HCT116 (cell line): ENCODE measurements around the gene SERTAD2. TPM values are rescaled to one million over a fixed set of nuclear protein-coding genes. Genes with fewer than 3 reads are reported as not detected.

Source experiments
- ATAC-seq: fragments of 200-7000 bp; cut with Tn5 transposase; 2 replicates; pipeline ENCODE4 v1.9.1; 2020; ENCODE audit warnings: mild to moderate bottlenecking, moderate library complexity
- BruUV-seq: library from RNA; stranded (reverse); fragments of 400-500 nt; replicated peaks from 2 replicates; lab custom pipeline; 2021; lab: Mats Ljungman, UMichigan
- CTCF ChIA-PET: fragments of 300-600 bp; sonication (Branson Sonifier 250); formaldehyde crosslinking; loops from one replicate; lab custom pipeline; 2021; ENCODE audit warnings: antibody characterized with exemption; lab: Charles Lee
- POLR2A ChIA-PET: fragments of 300-600, 350-600 bp; sonication (Branson Sonifier 250); formaldehyde crosslinking; loops from one replicate; lab custom pipeline; 2021; ENCODE audit warnings: antibody characterized with exemption; lab: Charles Lee
- RAD21 ChIA-PET, 2 experiments: fragments of 300-600 bp; sonication (Branson Sonifier 250); formaldehyde crosslinking; loops; one replicate each; lab custom pipeline; 2023; ENCODE audit warnings: low total read pairs in 2 of 2; ENCODE audit not compliant: uncharacterized antibody in 2 of 2, unreplicated experiment in 2 of 2, low non-redundant PET in 1 of 2; lab: Charles Lee
- DNase-seq: peaks from one replicate; pipeline ENCODE4 v3.0.0-alpha.2; 2010; ENCODE audit warnings: low read depth, low spot score
- H2AFZ ChIP-seq: fragments of 200-600 bp; shearing (Covaris generic), sonication (generic); 2 replicates; pipeline ENCODE4 v1.6.1; 2017; ENCODE audit warnings: low read depth, mixed run types, mixed read lengths, antibody characterized with exemption, low read length; ENCODE audit not compliant: poor library complexity, severe bottlenecking
- H3K27ac ChIP-seq: 2 replicates; pipeline ENCODE4 v1.5.1; 2012; ENCODE audit warnings: low read depth, low read length
- H3K27me3 ChIP-seq: fragments of 200-600 bp; sonication (generic); 2 replicates; pipeline ENCODE4 v1.6.1; 2016; ENCODE audit warnings: mixed run types, low read length, mixed read lengths; ENCODE audit not compliant: insufficient read depth
- H3K36me3 ChIP-seq, 2 experiments: fragments of 200-500 bp in 1 of 2; fragments of 200-600 bp in 1 of 2; sonication (Bioruptor generic) in 1 of 2; sonication (generic) in 1 of 2; 2 replicates each; pipeline versions ENCODE4 v1.5.1 to v1.6.1; 2014 to 2016; ENCODE audit warnings: low read length in 2 of 2, inconsistent platforms in 1 of 2, mixed read lengths in 1 of 2, mixed run types in 1 of 2; ENCODE audit not compliant: insufficient read depth in 2 of 2, control insufficient read depth in 1 of 2
- H3K4me1 ChIP-seq, 2 experiments: fragments of 200-600 bp in 1 of 2; sonication (generic) in 1 of 2; 2 replicates each; pipeline versions ENCODE4 v1.5.1 to v1.6.1; 2012 to 2017; ENCODE audit warnings: low read length in 2 of 2, inconsistent platforms in 1 of 2, mild to moderate bottlenecking in 1 of 2, mixed read lengths in 1 of 2, mixed run types in 1 of 2, moderate library complexity in 1 of 2; ENCODE audit not compliant: insufficient read depth in 2 of 2, control insufficient read depth in 1 of 2
- H3K4me2 ChIP-seq: fragments of 200-600 bp; sonication (generic); 2 replicates; pipeline ENCODE4 v1.6.1; 2017; ENCODE audit warnings: mixed run types, low read length, mixed read lengths
- H3K4me3 ChIP-seq, 2 experiments: fragments of 200-600 bp in 1 of 2; sonication (generic) in 1 of 2; replicated peaks in 1 of 2; 2 replicates each; pipeline ENCODE4 v1.5.1; 2011 to 2016; ENCODE audit warnings: low read length in 2 of 2, control low read depth in 1 of 2, low read depth in 1 of 2, mild to moderate bottlenecking in 1 of 2, mixed read lengths in 1 of 2, mixed run types in 1 of 2
- H3K79me2 ChIP-seq: fragments of 200-600 bp; sonication (generic); 2 replicates; pipeline ENCODE4 v1.6.1; 2017; ENCODE audit warnings: mild to moderate bottlenecking, mixed run types, low read length, moderate library complexity, mixed read lengths; ENCODE audit not compliant: insufficient read depth
- H3K9ac ChIP-seq: fragments of 200-600 bp; sonication (generic); 2 replicates; pipeline ENCODE4 v1.6.1; 2016; ENCODE audit warnings: low read length, mixed read lengths
- H3K9me2 ChIP-seq: fragments of 200-600 bp; sonication (generic), shearing (Covaris generic); 2 replicates; pipeline ENCODE4 v1.6.1; 2017; ENCODE audit warnings: mixed run types, mild to moderate bottlenecking, moderate library complexity; ENCODE audit not compliant: insufficient read depth
- H3K9me3 ChIP-seq, 2 experiments: fragments of 200-500 bp in 1 of 2; fragments of 200-600 bp in 1 of 2; sonication (Bioruptor generic) in 1 of 2; sonication (generic) in 1 of 2; 2 replicates each; pipeline ENCODE4 v1.6.1; 2014 to 2017; ENCODE audit warnings: low read length in 2 of 2, mixed read lengths in 2 of 2, inconsistent platforms in 1 of 2, low read depth in 1 of 2, mild to moderate bottlenecking in 1 of 2, mixed run types in 1 of 2, moderate library complexity in 1 of 2; ENCODE audit not compliant: control insufficient read depth in 1 of 2, insufficient read depth in 1 of 2
- H4K20me1 ChIP-seq: fragments of 200-600 bp; sonication (generic), shearing (Covaris generic); 2 replicates; pipeline ENCODE4 v1.6.1; 2017; ENCODE audit warnings: mixed run types, mild to moderate bottlenecking, moderate library complexity; ENCODE audit not compliant: insufficient read depth
- ATF3 ChIP-seq: IDR thresholded peaks from 2 replicates; pipeline ENCODE4 v1.6.1; 2012
- CBX3 ChIP-seq: IDR thresholded peaks from 2 replicates; pipeline ENCODE4 v1.6.1; 2012; ENCODE audit warnings: low read depth
- CEBPB ChIP-seq: IDR thresholded peaks from 2 replicates; pipeline ENCODE4 v1.6.1; 2012; ENCODE audit warnings: low read depth
- CTCF ChIP-seq, 3 experiments: fragments of 200-600 bp in 1 of 3; sonication (generic) in 1 of 3; IDR thresholded peaks in 2 of 3; conservative IDR thresholded peaks in 1 of 3; 2 replicates each; pipeline ENCODE4 v1.5.1; 2012 to 2017; ENCODE audit warnings: low read depth in 2 of 3, low read length in 2 of 3, antibody characterized with exemption in 1 of 3, borderline replicate concordance in 1 of 3, control low read depth in 1 of 3, mild to moderate bottlenecking in 1 of 3, mixed read lengths in 1 of 3, mixed run types in 1 of 3, moderate library complexity in 1 of 3; ENCODE audit not compliant: insufficient read depth in 1 of 3
- EGR1 ChIP-seq: IDR thresholded peaks from 2 replicates; pipeline ENCODE4 v1.6.1; 2012; ENCODE audit warnings: low read depth
- EZH2 ChIP-seq: fragments of 200-600 bp; sonication (generic); IDR thresholded peaks from 2 replicates; pipeline ENCODE4 v1.6.1; 2017; ENCODE audit warnings: antibody characterized with exemption, mixed run types
- FOSL1 ChIP-seq: IDR thresholded peaks from 2 replicates; pipeline ENCODE4 v1.6.1; 2012; ENCODE audit warnings: low read depth
- POLR2A ChIP-seq: IDR thresholded peaks from 2 replicates; pipeline ENCODE4 v1.7.0; 2011; ENCODE audit warnings: borderline replicate concordance; ENCODE audit not compliant: insufficient read depth, insufficient read length; ENCODE audit errors: extremely low read depth
- POLR2AphosphoS5 ChIP-seq: IDR thresholded peaks from 2 replicates; pipeline ENCODE4 v1.6.1; 2011; ENCODE audit warnings: mild to moderate bottlenecking, low read depth, low read length, moderate library complexity
- RAD21 ChIP-seq: IDR thresholded peaks from 2 replicates; pipeline ENCODE4 v1.6.1; 2012; ENCODE audit warnings: low read depth, mild to moderate bottlenecking
- SIN3A ChIP-seq: IDR thresholded peaks from 2 replicates; pipeline ENCODE4 v1.6.1; 2012; ENCODE audit warnings: low read depth
- TCF7L2 ChIP-seq: IDR thresholded peaks from 2 replicates; pipeline ENCODE4 v1.7.0; 2011; ENCODE audit warnings: borderline replicate concordance, inconsistent platforms; ENCODE audit not compliant: insufficient read depth, insufficient read length; ENCODE audit errors: extremely low read depth
- YY1 ChIP-seq: IDR thresholded peaks from 2 replicates; pipeline ENCODE4 v1.6.1; 2011; ENCODE audit warnings: low read length, low read depth, moderate library complexity, mild to moderate bottlenecking; ENCODE audit not compliant: insufficient replicate concordance; ENCODE audit errors: extremely low read depth
- ZFX ChIP-seq: fragments of 450-650 bp; IDR thresholded peaks from 2 replicates; pipeline ENCODE4 v1.6.1; 2017
- ZNF274 ChIP-seq: fragments of 200-500 bp; sonication (Bioruptor generic); IDR thresholded peaks from 2 replicates; pipeline ENCODE4 v1.6.1; 2014; ENCODE audit warnings: mild to moderate bottlenecking, low read depth, low read length, inconsistent platforms
- intact Hi-C: fragments of 100-400 bp; cut with micrococcal nuclease; formaldehyde crosslinking; loops from 2 replicates; pipeline ENCODE4 v1.10.0; 2022
- total RNA-seq: library from RNA; stranded (reverse); gene quantifications from one replicate; pipeline ENCODE4 v1.2.1, GENCODE V29; 2021; ENCODE audit not compliant: unreplicated experiment

SERTAD2 gene
- total RNA-seq, 1 experiment from 2014 or later: 80.1 TPM

- CTCF ChIA-PET: no interaction called here
Measured at GRCh38 chr2:64639691-64640090, 14.0 kb downstream of the SERTAD2 start.

GRCh38 chr2:64638502-64639120, 15.1 kb downstream of the SERTAD2 start:
- no peak for ATAC-seq
- Histone ChIP-seq H2AFZ (no peak overlapping the region), H3K4me1 (peaks cover 41 to 58% of the 10 kb centered on the region in 2 experiments), H3K27me3 (no peaks in the 10 kb centered on the region), H4K20me1 (peaks cover 18% of the 10 kb centered on the region), H3K4me2 (no peak overlapping the region), H3K36me3 (peaks cover 22 to 31% of the 10 kb centered on the region in 2 experiments), H3K4me3 (no peak overlapping the region), H3K9me3 (no peaks in the 10 kb centered on the region), H3K27ac (0 out of 2 replicates have a peak overlapping the region, but pooled peaks have one; percentile 3), H3K9ac (no peak overlapping the region), H3K9me2 (no peaks in the 10 kb centered on the region), H3K79me2 (peaks cover 100% of the 10 kb centered on the region)
- ChIA-PET CTCF (no interaction called here), RAD21 (no interaction called here), POLR2A (no interaction called here)
- BruUV-seq: no TSS peak
- intact Hi-C loops: no loop called here
- TF ChIP-seq CTCF (IDR thresholded peaks at IDR 0.05 in 2 of 3, conservative IDR thresholded peaks at IDR 0.05 in 1 of 3; ENCODE audit: borderline replicate concordance in 1 of 3, insufficient read depth in 1 of 3, low read depth in 2 of 3, low read length in 2 of 3) (no peak), CBX3 (no peak), SIN3A (no peak), EGR1 (no peak), ATF3 (no peak), POLR2AphosphoS5 (no peak), TCF7L2 (no peak), RAD21 (no peak), FOSL1 (no peak), ZNF274 (no peak)
- no peak for DNase-seq

More at GRCh38 chr2:64639691-64640090, 14.0 kb downstream of the SERTAD2 start:
- TF ChIP-seq YY1 (no peak), POLR2A (no peak), CEBPB (no peak), ZFX (no peak), EZH2 (no peak)
- no peaks in the 10 kb centered on the region for H3K27me3 ChIP-seq
- peaks cover 100% of the 10 kb centered on the region for H3K79me2 ChIP-seq
- ATAC-seq (no peak), DNase-seq (no peak)
- no peak overlapping the region for H2AFZ ChIP-seq
- ChIA-PET POLR2A (interaction anchor here (0.6 kb wide), 1 partner anchor 199 kb away, joined by 3 read pairs; no protein-coding TSS in a partner anchor), RAD21 (no interaction called here)
- no peak overlapping the region for H3K9ac ChIP-seq
- H3K4me2 ChIP-seq: no peak overlapping the region
- H3K4me3 ChIP-seq: no peak overlapping the region
- H3K4me1 ChIP-seq: peaks cover 51 to 69% of the 10 kb centered on the region in 2 experiments
- intact Hi-C loops: loop anchor here (5.0 kb wide), 1 partner anchor 117 kb away; the partner anchor contains the start of gene AFTPH
- H4K20me1 ChIP-seq: peaks cover 9% of the 10 kb centered on the region; the same call in 1 of the 2 replicates
- H3K9me3 ChIP-seq: no peaks in the 10 kb centered on the region
- peaks cover 12 to 22% of the 10 kb centered on the region in 2 experiments for H3K36me3 ChIP-seq
- BruUV-seq: no TSS peak
- H3K27ac ChIP-seq: no peak overlapping the region
- H3K9me2 ChIP-seq: no peaks in the 10 kb centered on the region
